Prostate gland (tissue), 2 donors: ENCODE data around the gene CREB5. TPM values are rescaled to one million over a fixed set of nuclear protein-coding genes. Genes with fewer than 3 reads are reported as not detected.

ENCODE experiments used
- DNase-seq: peaks from one replicate; pipeline ENCODE4 v3.0.0-alpha.2; 2019; ENCODE audit warnings: low spot score
- H3K27ac ChIP-seq, 2 donors: fragments of 200-600 bp; sonication (generic); 2 replicates each; pipeline ENCODE4 v1.5.1; 2017 to 2019
- H3K27me3 ChIP-seq: fragments of 200-600 bp; sonication (generic); replicated peaks from 2 replicates; pipeline ENCODE4 v1.5.1; 2019; ENCODE audit not compliant: insufficient read depth
- H3K36me3 ChIP-seq, 2 donors: fragments of 200-600 bp; sonication (generic); 1 replicate in 1 of 2; 2 replicates in 1 of 2; pipeline versions ENCODE4 v1.5.1 to v1.8.1; 2017 to 2019
- H3K4me1 ChIP-seq: fragments of 200-600 bp; sonication (generic); replicated peaks from 2 replicates; pipeline ENCODE4 v1.5.1; 2019
- H3K4me3 ChIP-seq, 2 donors: fragments of 200-600 bp; sonication (generic); 2 replicates each; pipeline ENCODE4 v1.5.1; 2017 to 2019
- H3K9me3 ChIP-seq: fragments of 200-600 bp; sonication (generic); 2 replicates; pipeline ENCODE4 v1.5.1; 2017
- POLR2A ChIP-seq: fragments of 450-650 bp; IDR thresholded peaks from one replicate; pipeline ENCODE4 v1.6.1; 2016; ENCODE audit warnings: antibody characterized with exemption, mild to moderate bottlenecking
- POLR2AphosphoS5 ChIP-seq: sonication (generic); formaldehyde crosslinking; IDR thresholded peaks from one replicate; pipeline ENCODE4 v1.6.1; 2017; ENCODE audit warnings: antibody characterized with exemption
- WGBS: methylation state at CpG from one replicate; pipeline ENCODE4 v1.1.5; 2018; 5-methylcytosine and 5-hydroxymethylcytosine counted together
- intact Hi-C: fragments of 100-400 bp; cut with DNase I; formaldehyde crosslinking; loops from one replicate; pipeline ENCODE4 v1.14.2; 2022
- total RNA-seq, 2 donors: library from RNA; depleted of rRNA; stranded (reverse); fragments of >200 nt; gene quantifications; one replicate each; pipeline ENCODE4 v1.1.0, GENCODE V29; 2016
- TF ChIP-seq, protein P1 (sequence below), 4 experiments: fragments of 200-600 bp in 2 of 4; fragments of 450-650 bp in 2 of 4; sonication (generic) in 2 of 4; IDR thresholded peaks; 1 replicate in 3 of 4; 2 replicates in 1 of 4; pipeline ENCODE4 v1.5.1; 2016 to 2019; ENCODE audit warnings: antibody characterized with exemption in 4 of 4, mild to moderate bottlenecking in 2 of 4, moderate library complexity in 2 of 4

Gene CREB5
- total RNA-seq, 2 donors from 2014 or later = 0.46 to 3.4 TPM

DNA sequence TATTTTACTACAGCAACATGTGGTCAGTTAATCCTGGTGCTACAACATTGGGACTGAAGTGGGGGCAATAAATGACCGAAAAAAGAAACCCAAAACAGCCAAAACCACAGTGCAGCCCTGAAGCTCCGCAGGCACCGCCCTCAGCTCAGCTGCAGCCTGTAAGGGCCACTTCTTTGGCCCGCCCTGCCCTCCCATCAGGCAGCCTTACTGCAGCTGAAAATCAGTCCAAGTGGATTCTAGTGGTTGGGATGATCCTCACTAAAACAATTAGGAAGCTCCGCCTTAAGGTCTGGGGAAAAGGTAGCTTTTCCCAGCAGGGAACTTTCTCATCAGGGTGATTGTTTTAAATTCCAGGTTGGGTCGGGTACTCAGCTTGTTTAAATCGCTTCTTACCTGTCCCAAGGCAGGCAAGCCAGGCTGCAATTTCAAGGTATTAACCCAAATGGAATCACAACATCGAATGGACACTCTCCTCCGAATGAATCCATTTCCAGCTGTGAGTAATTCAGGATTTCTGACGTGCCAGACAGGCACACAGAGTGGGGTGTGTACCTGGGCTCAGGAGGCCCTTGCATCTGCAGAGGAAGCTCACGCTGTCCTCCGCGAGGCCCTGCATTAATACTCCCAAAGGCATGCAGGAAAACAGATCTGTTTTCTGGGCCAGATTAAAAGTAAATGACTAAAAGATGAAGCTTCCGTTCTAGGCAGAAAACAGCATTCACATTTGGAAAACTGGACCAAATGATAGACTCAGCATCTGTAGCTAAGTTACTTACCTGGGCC is 104.3 kb downstream of the CREB5 start:
- H3K4me3 ChIP-seq = no peak overlapping the region
- no peaks in the 10 kb centered on the region for H3K36me3 ChIP-seq
- no peaks in the 10 kb centered on the region for H3K9me3 ChIP-seq
- WGBS = 88% methylated on average over 14 of the region's 14 CpGs
- intact Hi-C loops = no loop called here
- H3K4me1 ChIP-seq = no peaks in the 10 kb centered on the region
- no peak for DNase-seq
- TF ChIP-seq POLR2AphosphoS5 (no peak), POLR2A (no peak)
- TF ChIP-seq, protein P1, sequence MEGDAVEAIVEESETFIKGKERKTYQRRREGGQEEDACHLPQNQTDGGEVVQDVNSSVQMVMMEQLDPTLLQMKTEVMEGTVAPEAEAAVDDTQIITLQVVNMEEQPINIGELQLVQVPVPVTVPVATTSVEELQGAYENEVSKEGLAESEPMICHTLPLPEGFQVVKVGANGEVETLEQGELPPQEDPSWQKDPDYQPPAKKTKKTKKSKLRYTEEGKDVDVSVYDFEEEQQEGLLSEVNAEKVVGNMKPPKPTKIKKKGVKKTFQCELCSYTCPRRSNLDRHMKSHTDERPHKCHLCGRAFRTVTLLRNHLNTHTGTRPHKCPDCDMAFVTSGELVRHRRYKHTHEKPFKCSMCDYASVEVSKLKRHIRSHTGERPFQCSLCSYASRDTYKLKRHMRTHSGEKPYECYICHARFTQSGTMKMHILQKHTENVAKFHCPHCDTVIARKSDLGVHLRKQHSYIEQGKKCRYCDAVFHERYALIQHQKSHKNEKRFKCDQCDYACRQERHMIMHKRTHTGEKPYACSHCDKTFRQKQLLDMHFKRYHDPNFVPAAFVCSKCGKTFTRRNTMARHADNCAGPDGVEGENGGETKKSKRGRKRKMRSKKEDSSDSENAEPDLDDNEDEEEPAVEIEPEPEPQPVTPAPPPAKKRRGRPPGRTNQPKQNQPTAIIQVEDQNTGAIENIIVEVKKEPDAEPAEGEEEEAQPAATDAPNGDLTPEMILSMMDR (IDR thresholded peaks at IDR 0.05) = no peak
- no peak overlapping the region for H3K27ac ChIP-seq
- H3K27me3 ChIP-seq = no peaks in the 10 kb centered on the region

DNA sequence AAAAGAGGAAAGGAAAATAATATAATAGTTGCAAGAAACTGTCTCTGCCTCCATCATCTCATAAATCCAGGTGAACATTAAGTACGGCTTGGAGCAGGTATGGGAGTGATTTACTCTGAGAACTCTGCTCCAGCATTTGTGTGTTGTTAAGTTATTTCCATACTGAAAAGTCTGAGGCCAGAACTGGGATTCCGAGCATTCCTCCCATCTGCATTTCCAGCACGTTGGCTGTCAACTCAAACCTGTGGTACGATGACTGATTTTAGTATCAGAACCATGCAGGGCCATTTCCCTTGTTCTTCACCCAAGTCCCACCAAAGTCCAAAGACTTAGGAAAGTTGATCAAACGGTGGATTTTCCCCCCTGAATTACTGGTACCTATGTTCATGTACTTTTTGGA is 104.9 kb downstream of the CREB5 start:
- DNase-seq = no peak
- 92% methylated on average over 5 of the region's 5 CpGs for WGBS
- Histone ChIP-seq H3K9me3 (no peaks in the 10 kb centered on the region), H3K4me3 (no peak overlapping the region), H3K36me3 (no peaks in the 10 kb centered on the region), H3K27me3 (no peaks in the 10 kb centered on the region), H3K27ac (no peak overlapping the region), H3K4me1 (no peaks in the 10 kb centered on the region)
- no peak for TF ChIP-seq POLR2AphosphoS5
- TF ChIP-seq POLR2A = no peak
- TF ChIP-seq, protein P1 (IDR thresholded peaks at IDR 0.05) = no peak
- intact Hi-C loops = no loop called here

DNA sequence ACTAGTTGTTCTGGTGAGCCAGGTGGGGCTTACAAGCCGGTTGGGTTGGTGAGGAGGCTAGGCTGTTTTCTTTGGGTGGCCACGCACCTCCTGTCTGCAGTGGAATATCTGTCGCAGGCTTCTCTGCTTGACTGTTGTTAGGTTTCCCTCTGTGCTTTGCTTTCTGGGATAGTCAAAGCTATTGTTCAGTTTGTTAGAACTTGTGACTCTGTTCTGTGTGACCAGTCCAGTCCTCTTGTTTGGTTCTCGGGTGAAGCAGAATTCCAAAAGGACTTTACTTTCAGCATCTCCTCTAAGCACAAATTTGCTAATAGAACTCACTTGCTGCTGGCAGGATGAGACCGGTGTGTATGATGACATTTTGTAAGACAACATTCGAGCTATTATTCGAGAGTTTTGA is 105.3 kb downstream of the CREB5 start:
- Histone ChIP-seq H3K4me3 (no peak overlapping the region), H3K36me3 (no peaks in the 10 kb centered on the region), H3K27ac (no peak overlapping the region), H3K27me3 (no peaks in the 10 kb centered on the region), H3K9me3 (no peaks in the 10 kb centered on the region), H3K4me1 (no peaks in the 10 kb centered on the region)
- TF ChIP-seq POLR2A (no peak), POLR2AphosphoS5 (no peak)
- TF ChIP-seq, protein P1 (IDR thresholded peaks at IDR 0.05) = no peak
- DNase-seq = no peak
- intact Hi-C loops = no loop called here
- 99% methylated on average over 7 of the region's 7 CpGs for whole genome bisulfite sequencing

DNA sequence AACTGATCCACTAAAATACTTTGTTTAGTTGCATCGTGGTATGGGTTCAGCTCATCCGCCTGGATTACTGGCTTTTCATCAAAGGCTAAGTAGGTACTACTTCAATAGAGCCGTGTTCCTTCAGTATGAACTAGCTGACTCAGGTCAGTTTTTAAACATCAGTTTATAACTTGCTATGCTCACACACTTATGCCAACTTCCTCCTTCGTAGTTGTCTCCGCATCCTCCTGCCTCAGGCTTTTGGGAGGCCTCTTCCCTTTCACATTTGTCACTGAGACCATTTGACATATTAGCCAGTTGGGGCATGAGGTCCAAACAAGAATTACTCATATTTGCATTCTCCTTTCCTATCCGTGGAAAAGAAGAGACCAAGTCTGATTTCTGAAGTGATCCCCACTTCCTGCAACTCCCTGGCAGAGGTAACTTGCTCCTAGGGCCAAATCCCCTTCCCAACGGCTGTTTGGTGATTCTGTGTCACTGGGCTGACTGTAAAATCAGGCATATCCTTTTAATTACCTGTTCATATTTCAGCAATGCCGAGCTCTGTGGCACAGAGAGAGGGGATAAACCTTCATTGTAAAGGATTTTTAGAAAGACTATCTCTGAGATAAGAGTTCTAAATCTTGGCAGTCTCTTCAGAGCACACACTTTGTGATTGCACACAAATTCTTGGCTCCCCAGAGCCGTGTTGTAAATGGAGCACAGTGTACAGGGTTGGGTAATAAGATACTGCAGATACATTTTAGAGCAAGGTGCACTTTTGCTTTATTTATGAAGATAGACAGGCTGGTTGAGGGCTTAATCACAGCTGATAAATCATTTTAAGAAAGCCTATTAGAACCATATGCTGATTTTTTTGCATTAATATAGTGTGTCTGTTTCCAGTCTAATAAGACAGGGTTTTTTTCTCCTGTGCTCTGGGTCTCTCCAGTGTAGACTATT is 108.0 kb downstream of the CREB5 start:
- H3K4me1 ChIP-seq = no peaks in the 10 kb centered on the region
- no peak overlapping the region for H3K27ac ChIP-seq
- no peaks in the 10 kb centered on the region for H3K9me3 ChIP-seq
- DNase-seq = peak; percentile 54
- TF ChIP-seq POLR2A (no peak), POLR2AphosphoS5 (peak; percentile 26)
- TF ChIP-seq, protein P1 (IDR thresholded peaks at IDR 0.05) = no peak
- H3K27me3 ChIP-seq = no peaks in the 10 kb centered on the region
- no peak overlapping the region for H3K4me3 ChIP-seq
- 20% methylated on average over 9 of the region's 9 CpGs for WGBS
- H3K36me3 ChIP-seq = no peaks in the 10 kb centered on the region
- intact Hi-C loops = no loop called here
